ENCODE measurements around the gene IL27RA.
A peak's percentile ranks its signal among the peaks of the same experiment; 100 is the strongest.

The IL27RA gene

GRCh38 chr19:14080887-14081796, 49.6 kb downstream of the IL27RA start:
- peaks cover 6% of the 10 kb centered on the region for H3K4me1 Mint-ChIP-seq
- H3K4me3 Mint-ChIP-seq = peak overlapping the region; percentile 98
- no peaks in the 10 kb centered on the region for H3K36me3 Mint-ChIP-seq
- H3K27me3 Mint-ChIP-seq = no peaks in the 10 kb centered on the region
- H3K27ac Mint-ChIP-seq = peak overlapping the region; percentile 98
- H3K9me3 Mint-ChIP-seq = no peaks in the 10 kb centered on the region

DNA sequence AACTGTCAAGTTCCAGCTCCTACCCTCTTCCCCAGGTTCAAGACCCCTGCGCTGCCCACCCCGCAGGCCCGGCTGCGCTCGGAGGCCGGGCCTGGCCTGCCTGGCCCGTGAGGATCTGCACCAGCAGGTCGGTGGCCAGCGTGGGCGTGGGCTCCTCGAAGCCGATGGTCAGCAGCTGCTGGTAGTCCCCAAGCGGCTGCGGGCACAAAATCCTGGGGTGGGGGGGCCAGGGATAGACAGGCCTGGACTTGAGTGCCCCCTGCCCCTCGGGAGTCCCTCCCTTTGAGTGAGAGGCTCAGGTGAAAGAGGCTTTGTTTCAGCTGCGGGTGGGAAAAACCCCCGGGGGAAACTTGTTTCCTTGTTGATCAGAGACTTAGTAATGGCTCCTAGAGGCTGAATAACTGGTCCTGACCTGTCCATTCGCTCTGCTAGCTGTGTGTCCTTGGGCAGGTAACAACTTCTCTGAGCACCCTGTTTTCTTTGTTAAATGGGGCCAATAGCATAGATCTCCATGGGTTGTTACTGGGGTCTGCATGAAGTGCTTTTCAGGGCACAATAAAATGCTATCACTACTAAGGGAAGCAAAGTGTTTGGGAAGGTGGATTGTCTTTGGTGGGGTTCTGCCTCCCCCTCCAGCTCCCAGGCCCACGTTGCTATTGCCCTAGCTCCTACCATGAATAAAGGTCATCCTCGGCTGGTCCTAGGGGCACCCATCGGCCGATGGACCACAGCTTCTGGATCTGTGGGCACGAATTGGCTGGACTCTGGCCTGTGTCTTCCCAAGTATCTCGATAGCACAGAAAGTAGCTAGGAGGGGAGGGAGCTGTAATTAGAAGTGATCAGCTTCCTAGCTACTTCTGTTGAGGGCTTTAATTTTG, 50.5 kb downstream of the IL27RA start:
- H3K36me3 Mint-ChIP-seq = no peaks in the 10 kb centered on the region
- H3K9me3 Mint-ChIP-seq = no peaks in the 10 kb centered on the region
- H3K27ac Mint-ChIP-seq = peak overlapping the region; percentile 98
- H3K4me1 Mint-ChIP-seq = peaks cover 6% of the 10 kb centered on the region
- peak overlapping the region; percentile 98 for H3K4me3 Mint-ChIP-seq
- no peaks in the 10 kb centered on the region for H3K27me3 Mint-ChIP-seq

- Mint-ChIP-seq H3K36me3 (no peaks in the 10 kb centered on the region), H3K4me1 (peaks cover 6% of the 10 kb centered on the region), H3K27ac (no peak overlapping the region)
Observed at GRCh38 chr19:14082675-14082960, 51.1 kb downstream of the IL27RA start.

DNA sequence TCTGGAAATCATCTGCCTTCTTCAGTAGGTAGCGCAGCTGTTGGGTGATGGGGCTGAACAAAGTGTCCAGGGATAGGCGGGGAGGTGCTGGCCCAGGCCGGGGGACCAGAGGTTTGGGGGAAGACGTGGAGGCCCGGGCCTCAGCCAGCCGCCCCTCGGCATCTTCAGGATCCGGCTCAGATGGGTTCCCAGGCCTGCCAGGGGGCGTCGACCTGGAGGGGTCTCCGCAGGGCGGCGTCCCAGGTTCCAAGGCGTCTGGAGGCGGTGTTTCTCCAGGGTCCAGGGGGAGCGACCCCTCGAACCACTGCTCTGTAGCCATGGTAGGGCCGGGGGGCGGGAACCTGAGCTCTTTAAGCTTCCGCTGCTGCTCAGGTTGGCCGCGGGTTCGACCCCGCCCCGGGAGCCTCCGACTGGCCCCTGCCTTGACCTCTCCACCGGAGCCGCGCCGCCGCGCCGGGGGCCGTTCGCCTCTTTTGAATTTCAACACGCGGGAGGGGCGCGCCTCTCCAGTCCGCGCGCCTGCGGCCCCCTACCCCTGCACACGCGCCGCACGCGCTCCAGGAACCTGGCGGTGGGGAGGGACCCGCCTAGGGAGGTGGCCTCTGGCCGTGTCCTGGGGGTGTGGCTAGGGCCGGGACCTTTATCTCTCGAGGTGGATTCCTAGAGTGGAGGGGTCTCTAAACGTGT, 53.9 kb downstream of the IL27RA start, which contains the start of gene C19orf67:
TSS of gene C19orf67 (minus strand) at position 475 of the 687 bp plus-strand sequence. CDS start at position 319, 156 bp downstream.
- Mint-ChIP-seq H3K4me1 (peaks cover 16% of the 10 kb centered on the region), H3K27ac (no peak within 1 kb of the TSS), H3K36me3 (peaks cover 3% of the 10 kb centered on the region), H3K27me3 (no peaks in the 10 kb centered on the region), H3K9me3 (no peaks in the 10 kb centered on the region), H3K4me3 (no peak within 1 kb of the TSS)

More at GRCh38 chr19:14082675-14082960, 51.1 kb downstream of the IL27RA start:
- peak overlapping the region; percentile 98 for H3K4me3 Mint-ChIP-seq
- H3K9me3 Mint-ChIP-seq = no peaks in the 10 kb centered on the region
- no peaks in the 10 kb centered on the region for H3K27me3 Mint-ChIP-seq

DNA sequence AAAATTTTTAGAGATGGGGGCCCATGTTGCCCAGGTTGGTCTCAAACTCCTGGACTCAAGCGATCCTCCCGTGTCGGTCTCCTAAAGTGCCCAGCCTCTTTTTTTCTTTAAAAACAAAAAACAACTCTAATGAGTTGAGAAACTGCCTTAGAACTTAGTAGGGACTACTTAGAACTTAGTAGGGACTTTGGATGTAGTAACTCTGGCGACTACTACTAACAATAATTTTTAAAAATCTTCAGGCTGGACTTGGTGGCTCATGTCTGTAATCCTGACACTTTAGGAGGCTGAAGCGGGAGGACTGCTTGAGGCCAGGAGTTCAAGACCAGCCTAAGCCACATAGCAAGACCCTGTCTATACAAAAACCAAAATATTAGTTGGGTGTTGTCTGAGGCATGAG, 54.5 kb downstream of the IL27RA start:
- Mint-ChIP-seq H3K9me3 (no peaks in the 10 kb centered on the region), H3K4me1 (peaks cover 16% of the 10 kb centered on the region), H3K4me3 (no peak overlapping the region), H3K27me3 (no peaks in the 10 kb centered on the region), H3K36me3 (peaks cover 3% of the 10 kb centered on the region), H3K27ac (no peak overlapping the region)

GRCh38 chr19:14088634-14089411, 57.3 kb downstream of the IL27RA start:
- Mint-ChIP-seq H3K4me1 (peaks cover 20% of the 10 kb centered on the region), H3K9me3 (no peaks in the 10 kb centered on the region), H3K4me3 (peak overlapping the region; percentile 93), H3K27me3 (no peaks in the 10 kb centered on the region), H3K27ac (peak overlapping the region; percentile 79), H3K36me3 (peaks cover 3% of the 10 kb centered on the region)

- H3K36me3 Mint-ChIP-seq = peaks cover 3% of the 10 kb centered on the region
- no peaks in the 10 kb centered on the region for H3K27me3 Mint-ChIP-seq
- peak overlapping the region; percentile 93 for H3K4me3 Mint-ChIP-seq
- H3K4me1 Mint-ChIP-seq = peaks cover 20% of the 10 kb centered on the region
- H3K27ac Mint-ChIP-seq = peak overlapping the region; percentile 79
- no peaks in the 10 kb centered on the region for H3K9me3 Mint-ChIP-seq
Observed at GRCh38 chr19:14089412-14089661, 57.8 kb downstream of the IL27RA start.

GRCh38 chr19:14089662-14090508, 58.3 kb downstream of the IL27RA start:
- Mint-ChIP-seq H3K36me3 (peaks cover 7% of the 10 kb centered on the region), H3K4me1 (peaks cover 25% of the 10 kb centered on the region), H3K27ac (peak overlapping the region; percentile 79), H3K27me3 (no peaks in the 10 kb centered on the region), H3K4me3 (peak overlapping the region; percentile 93), H3K9me3 (no peaks in the 10 kb centered on the region)

DNA sequence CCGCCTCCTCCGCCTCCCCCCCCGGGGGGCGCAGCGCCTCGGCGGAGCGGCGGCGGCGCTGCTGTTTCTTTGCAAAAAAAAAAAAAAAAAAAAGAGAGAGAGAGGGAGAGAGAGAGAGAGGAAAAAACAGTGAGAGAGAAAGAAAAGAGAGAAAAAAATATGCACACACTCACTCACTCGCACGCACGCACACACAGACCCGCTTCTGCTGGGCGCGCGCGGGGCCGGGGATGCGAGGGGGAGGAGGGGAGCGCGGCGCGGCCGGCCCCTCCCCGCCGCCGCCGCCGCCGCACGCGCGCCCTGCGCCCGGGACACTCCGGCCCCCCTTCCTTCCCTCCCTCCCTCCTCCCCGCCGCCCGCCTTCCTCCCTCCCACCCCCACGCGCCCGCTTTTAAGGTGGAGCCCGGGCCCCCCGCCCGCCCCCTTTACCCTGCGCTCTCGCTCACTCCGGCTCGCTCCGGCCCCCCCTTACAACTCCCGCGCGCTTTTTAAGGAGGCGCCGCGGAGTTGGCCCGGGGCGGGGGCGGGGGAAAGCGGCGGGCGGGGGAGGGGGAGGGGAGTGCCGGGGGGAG, 59.0 kb downstream of the IL27RA start, which contains the start of gene SAMD1:
TSS of gene SAMD1 (minus strand) at position 243 of the 572 bp plus-strand sequence.
- H3K4me1 Mint-ChIP-seq = peaks cover 25% of the 10 kb centered on the region
- H3K27me3 Mint-ChIP-seq = no peaks in the 10 kb centered on the region
- peaks cover 7% of the 10 kb centered on the region for H3K36me3 Mint-ChIP-seq
- H3K4me3 Mint-ChIP-seq = peak within 1 kb of the TSS; percentile 98
- H3K9me3 Mint-ChIP-seq = no peaks in the 10 kb centered on the region
- peak within 1 kb of the TSS; percentile 99 for H3K27ac Mint-ChIP-seq

DNA sequence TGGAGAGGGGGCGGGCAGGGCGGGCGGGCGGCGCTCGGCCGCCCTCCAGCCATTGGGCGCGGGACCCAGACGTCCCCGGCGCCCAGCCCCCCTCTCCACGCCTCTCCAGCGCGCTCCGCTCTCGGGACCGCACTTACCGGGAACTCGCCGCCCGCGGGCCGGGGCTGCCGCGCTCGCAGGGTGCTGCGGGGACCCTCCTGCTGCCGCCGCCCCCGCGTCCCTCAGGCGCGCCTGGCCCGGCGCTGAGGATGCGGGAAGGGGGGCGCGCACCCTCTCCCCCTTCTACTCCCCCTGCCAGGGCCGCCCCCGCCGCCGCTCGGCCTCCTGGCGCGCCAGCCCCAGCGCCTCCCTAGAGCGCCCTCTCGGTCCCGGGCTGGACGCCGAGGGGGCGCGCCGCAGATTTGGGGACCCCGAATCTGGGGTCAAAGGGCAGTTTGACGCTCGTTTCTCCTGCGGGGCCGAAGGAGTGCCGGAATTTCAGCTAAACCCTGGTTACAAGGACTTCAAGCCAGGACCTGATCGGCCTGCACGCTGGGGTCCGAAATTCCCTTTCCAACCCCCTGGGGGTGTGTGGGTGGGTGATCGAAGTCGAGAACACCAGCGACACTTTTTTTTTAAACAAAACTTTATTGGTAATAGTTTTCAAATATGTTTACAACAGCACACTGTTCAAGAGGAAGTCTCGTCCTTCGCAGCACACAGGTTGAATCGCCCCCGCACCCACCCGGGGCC, 59.7 kb downstream of the IL27RA start:
- peaks cover 7% of the 10 kb centered on the region for H3K36me3 Mint-ChIP-seq
- no peaks in the 10 kb centered on the region for H3K9me3 Mint-ChIP-seq
- H3K4me1 Mint-ChIP-seq = peaks cover 25% of the 10 kb centered on the region
- H3K4me3 Mint-ChIP-seq = peak overlapping the region; percentile 98
- no peaks in the 10 kb centered on the region for H3K27me3 Mint-ChIP-seq
- H3K27ac Mint-ChIP-seq = peak overlapping the region; percentile 99

DNA sequence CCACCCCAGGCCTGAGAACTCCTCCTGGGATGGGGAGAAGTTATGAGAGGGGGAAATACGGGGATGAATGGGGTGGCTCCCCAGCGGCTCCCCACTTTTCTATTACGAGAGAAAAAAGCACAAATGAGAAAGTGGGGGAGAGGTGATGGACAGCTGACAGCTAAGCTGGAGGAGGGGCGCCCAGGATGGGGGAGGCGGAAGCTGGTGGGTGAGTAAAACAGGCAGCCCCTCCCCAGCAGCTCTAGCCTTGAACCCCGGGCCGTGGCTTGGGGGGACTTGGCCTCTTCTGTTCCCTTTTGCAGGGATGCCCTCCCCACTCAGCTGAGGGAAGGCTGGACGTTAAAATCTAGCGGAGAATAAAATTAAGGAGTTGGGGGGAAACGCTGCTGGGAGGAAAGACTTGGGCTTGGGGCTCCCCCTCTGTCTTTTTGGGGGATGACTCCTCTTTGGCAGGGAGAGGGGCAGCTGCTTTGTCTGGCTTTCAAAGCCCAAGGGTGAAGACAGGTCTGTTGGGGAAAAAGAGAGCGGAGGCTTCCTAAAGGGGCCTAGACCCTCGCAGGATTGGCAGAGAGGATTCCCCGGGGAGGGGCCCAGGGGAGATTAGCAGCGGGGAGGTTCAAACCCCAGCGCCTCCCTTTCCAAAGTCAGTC, 60.4 kb downstream of the IL27RA start:
- Mint-ChIP-seq H3K4me1 (peaks cover 25% of the 10 kb centered on the region), H3K36me3 (peaks cover 9% of the 10 kb centered on the region), H3K27me3 (no peaks in the 10 kb centered on the region), H3K9me3 (no peaks in the 10 kb centered on the region), H3K27ac (peak overlapping the region; percentile 99), H3K4me3 (peak overlapping the region; percentile 98)

GRCh38 chr19:14093117-14093823, 61.7 kb downstream of the IL27RA start:
- Mint-ChIP-seq H3K4me3 (peak overlapping the region; percentile 4), H3K27me3 (no peaks in the 10 kb centered on the region), H3K27ac (peak overlapping the region; percentile 68), H3K4me1 (peaks cover 23% of the 10 kb centered on the region), H3K9me3 (no peaks in the 10 kb centered on the region), H3K36me3 (peaks cover 9% of the 10 kb centered on the region)

Measured in activated naive CD4-positive, alpha-beta T cell treated with anti-CD3 and anti-CD28 coated beads, Interleukin-2, amount 50 U/mL, for 24 hours (primary cell).